OCI-LY3 (cell line): ENCODE results near the gene NCOR2.

Experiments
- H2AFZ ChIP-seq: fragments of 200-600, 300-600 bp; shearing (Covaris generic); 2 replicates; pipeline ENCODE4 v1.6.0; 2014; ENCODE audit warnings: antibody characterized with exemption, low read depth, low read length
- H3K27ac ChIP-seq: fragments of 200-600, 300-600 bp; sonication (generic); 2 replicates; pipeline ENCODE4 v1.5.1; 2014; ENCODE audit warnings: mild to moderate bottlenecking, low read length, moderate library complexity, mixed read lengths
- H3K27me3 ChIP-seq: fragments of 200-600, 300-600 bp; sonication (generic); 2 replicates; pipeline ENCODE4 v1.6.1; 2014; ENCODE audit warnings: low read depth, low read length, mixed read lengths
- H3K36me3 ChIP-seq: fragments of 200-600, 300-600 bp; sonication (generic); replicated peaks from 2 replicates; pipeline ENCODE3; 2014; ENCODE audit warnings: low read depth, low read length, mixed read lengths
- H3K4me1 ChIP-seq: fragments of 300-600, 200-600 bp; sonication (generic); 2 replicates; pipeline ENCODE4 v1.6.1; 2014; ENCODE audit warnings: low read length, mixed read lengths
- H3K4me2 ChIP-seq: fragments of 200-600, 300-600 bp; sonication (generic); 2 replicates; pipeline ENCODE4 v1.6.1; 2014; ENCODE audit warnings: low read length, mixed read lengths
- H3K4me3 ChIP-seq: fragments of 300-600, 200-600 bp; sonication (generic); 2 replicates; pipeline ENCODE4 v1.5.1; 2014; ENCODE audit warnings: antibody characterized with exemption, mild to moderate bottlenecking, low read length, moderate library complexity
- H3K79me2 ChIP-seq: fragments of 300-600, 200-600 bp; shearing (Covaris generic); 2 replicates; pipeline ENCODE4 v1.6.1; 2014; ENCODE audit warnings: mild to moderate bottlenecking, low read length, mixed read lengths
- H3K9ac ChIP-seq: fragments of 300-600, 200-600 bp; shearing (Covaris generic); 2 replicates; pipeline ENCODE4 v1.6.0; 2014; ENCODE audit warnings: mild to moderate bottlenecking, low read length, moderate library complexity
- H3K9me3 ChIP-seq: fragments of 200-600, 300-600 bp; shearing (Covaris generic); 2 replicates; pipeline ENCODE4 v1.6.1; 2014; ENCODE audit warnings: low read length, mixed read lengths; ENCODE audit not compliant: insufficient read depth
- H4K20me1 ChIP-seq: fragments of 200-600, 300-600 bp; sonication (generic); 2 replicates; pipeline ENCODE4 v1.6.1; 2016; ENCODE audit warnings: low read length, mixed read lengths; ENCODE audit not compliant: insufficient read depth
- EZH2phosphoT487 ChIP-seq: fragments of 200-600 bp; shearing (Covaris generic); IDR thresholded peaks from 2 replicates; pipeline ENCODE4 v1.6.1; 2018; ENCODE audit warnings: antibody characterized with exemption, mixed run types, low read depth
- TF ChIP-seq, protein P1 (sequence below): fragments of 200-600, 300-600 bp; sonication (generic); IDR thresholded peaks from 2 replicates; pipeline ENCODE4 v1.5.1; 2014; ENCODE audit warnings: antibody characterized with exemption, low read length, low read depth

Gene NCOR2

DNA sequence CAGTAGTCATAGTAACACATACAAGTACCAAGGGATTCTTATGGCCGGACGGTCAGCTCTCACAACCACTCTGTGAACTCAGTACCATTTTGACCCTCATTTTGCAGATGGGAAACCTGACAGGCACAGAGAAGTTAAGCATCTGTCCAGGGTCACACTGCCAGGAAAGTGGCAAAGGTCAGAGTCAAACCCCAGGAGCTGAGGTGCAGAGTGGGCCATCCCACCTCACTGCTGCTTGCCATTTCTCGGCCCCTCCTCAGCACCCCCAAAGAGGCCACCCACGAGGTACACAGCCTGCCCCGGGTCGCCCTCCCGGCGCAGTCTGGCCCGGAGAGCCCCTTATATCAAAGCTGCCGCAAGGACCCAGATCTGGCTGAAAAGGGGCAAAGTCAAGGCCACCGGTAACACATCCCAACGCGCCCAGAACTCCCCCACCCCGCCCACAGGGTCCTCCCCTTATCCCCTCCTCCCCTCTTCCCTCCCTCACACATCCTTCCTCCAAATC, 1.7 kb downstream of the NCOR2 start:
- no peak overlapping the region for H3K27ac ChIP-seq

DNA sequence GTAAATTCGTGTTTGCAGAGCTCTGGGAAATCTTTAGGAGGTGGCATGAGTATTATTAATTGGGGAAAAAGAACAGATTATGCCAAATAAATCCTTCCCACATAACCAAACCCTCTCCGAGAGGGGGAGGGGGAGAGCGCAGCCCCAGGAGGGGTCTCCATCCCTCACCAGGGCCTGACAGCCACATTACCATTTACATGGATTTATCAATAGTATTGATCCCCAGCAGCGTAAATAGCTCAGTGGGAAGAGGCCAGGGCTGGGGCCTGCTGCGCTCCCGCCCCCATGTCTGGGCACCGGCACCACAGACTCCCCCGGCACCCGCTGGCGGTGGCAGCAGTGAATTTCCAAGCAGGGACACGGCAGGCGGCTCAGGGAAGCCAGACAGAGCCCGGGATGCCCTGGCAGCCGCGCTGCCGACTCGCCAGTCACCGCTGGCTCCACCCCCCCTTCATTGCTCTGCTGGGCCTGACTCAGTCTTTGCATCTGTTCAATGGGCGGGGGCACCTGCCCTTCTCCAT, 2.4 kb downstream of the NCOR2 start:
- H3K4me3 ChIP-seq, result peak overlapping the region; percentile 91
- TF ChIP-seq EZH2phosphoT487, result no peak
- TF ChIP-seq, protein P1, sequence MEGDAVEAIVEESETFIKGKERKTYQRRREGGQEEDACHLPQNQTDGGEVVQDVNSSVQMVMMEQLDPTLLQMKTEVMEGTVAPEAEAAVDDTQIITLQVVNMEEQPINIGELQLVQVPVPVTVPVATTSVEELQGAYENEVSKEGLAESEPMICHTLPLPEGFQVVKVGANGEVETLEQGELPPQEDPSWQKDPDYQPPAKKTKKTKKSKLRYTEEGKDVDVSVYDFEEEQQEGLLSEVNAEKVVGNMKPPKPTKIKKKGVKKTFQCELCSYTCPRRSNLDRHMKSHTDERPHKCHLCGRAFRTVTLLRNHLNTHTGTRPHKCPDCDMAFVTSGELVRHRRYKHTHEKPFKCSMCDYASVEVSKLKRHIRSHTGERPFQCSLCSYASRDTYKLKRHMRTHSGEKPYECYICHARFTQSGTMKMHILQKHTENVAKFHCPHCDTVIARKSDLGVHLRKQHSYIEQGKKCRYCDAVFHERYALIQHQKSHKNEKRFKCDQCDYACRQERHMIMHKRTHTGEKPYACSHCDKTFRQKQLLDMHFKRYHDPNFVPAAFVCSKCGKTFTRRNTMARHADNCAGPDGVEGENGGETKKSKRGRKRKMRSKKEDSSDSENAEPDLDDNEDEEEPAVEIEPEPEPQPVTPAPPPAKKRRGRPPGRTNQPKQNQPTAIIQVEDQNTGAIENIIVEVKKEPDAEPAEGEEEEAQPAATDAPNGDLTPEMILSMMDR, result no peak
- peaks cover 72% of the 10 kb centered on the region for H3K79me2 ChIP-seq
- peaks cover 11% of the 10 kb centered on the region for H3K36me3 ChIP-seq
- H2AFZ ChIP-seq, result no peak overlapping the region
- peaks cover 30% of the 10 kb centered on the region for H3K4me1 ChIP-seq
- H3K4me2 ChIP-seq, result peak overlapping the region; percentile 87
- H3K9me3 ChIP-seq, result no peaks in the 10 kb centered on the region
- H3K9ac ChIP-seq, result peak overlapping the region; percentile 95; the same call in 1 of the 2 replicates
- H3K27me3 ChIP-seq, result no peaks in the 10 kb centered on the region
- no peak overlapping the region for H3K27ac ChIP-seq
- H4K20me1 ChIP-seq, result peaks cover 66% of the 10 kb centered on the region

More for the DNA sequence above, 1.7 kb downstream of the NCOR2 start:
- H3K4me1 ChIP-seq, result peaks cover 30% of the 10 kb centered on the region
- H3K4me3 ChIP-seq, result peak overlapping the region; percentile 91
- H3K4me2 ChIP-seq, result peak overlapping the region; percentile 87
- H3K36me3 ChIP-seq, result peaks cover 6% of the 10 kb centered on the region
- H2AFZ ChIP-seq, result no peak overlapping the region
- peaks cover 1% of the 10 kb centered on the region for H3K27me3 ChIP-seq
- peaks cover 65% of the 10 kb centered on the region for H3K79me2 ChIP-seq
- peaks cover 59% of the 10 kb centered on the region for H4K20me1 ChIP-seq
- TF ChIP-seq EZH2phosphoT487, result no peak
- TF ChIP-seq, protein P1, result no peak
- H3K9ac ChIP-seq, result peak overlapping the region; percentile 95
- no peaks in the 10 kb centered on the region for H3K9me3 ChIP-seq

DNA sequence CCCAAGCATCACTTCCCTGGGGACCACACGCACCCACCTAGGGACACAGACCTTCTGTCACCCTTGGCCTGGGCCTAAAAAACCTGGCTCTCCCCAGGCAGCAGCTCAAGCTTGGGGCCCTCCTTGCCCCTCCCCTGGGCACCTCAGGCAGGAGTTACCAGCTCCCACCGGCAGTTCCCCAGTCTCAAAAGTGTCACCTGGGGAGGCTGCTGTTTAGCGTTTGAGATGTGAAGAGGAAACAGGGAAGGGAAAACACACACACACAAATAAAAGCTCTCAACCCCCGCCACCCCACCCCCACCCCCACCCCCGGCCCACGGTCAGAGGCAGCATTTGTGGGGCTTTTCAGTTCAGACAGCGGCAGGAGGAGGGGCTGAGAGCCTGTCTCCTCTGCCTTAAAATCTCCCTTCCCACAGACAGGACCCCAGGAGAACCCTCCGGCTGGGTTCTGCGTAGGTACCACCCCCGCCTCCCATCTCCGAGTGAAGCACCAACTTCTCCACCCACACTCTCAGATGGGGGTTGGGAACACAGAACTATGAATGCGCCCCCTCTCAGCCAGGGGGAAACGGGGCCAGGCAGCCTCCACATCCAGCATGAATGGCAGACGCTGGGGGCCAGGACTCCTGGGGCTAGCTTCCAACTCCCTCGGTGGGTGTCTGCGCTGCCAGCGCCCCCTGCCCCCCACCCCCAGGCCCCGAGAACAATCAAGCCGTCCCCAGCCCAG, 3.0 kb downstream of the NCOR2 start:
- Histone ChIP-seq H3K36me3 (peaks cover 17% of the 10 kb centered on the region), H2AFZ (no peak overlapping the region), H3K27me3 (no peaks in the 10 kb centered on the region), H3K79me2 (peaks cover 78% of the 10 kb centered on the region), H3K27ac (no peak overlapping the region), H3K9ac (no peak overlapping the region), H3K4me2 (peak overlapping the region; percentile 87), H4K20me1 (peaks cover 72% of the 10 kb centered on the region), H3K9me3 (no peaks in the 10 kb centered on the region), H3K4me1 (peaks cover 26% of the 10 kb centered on the region), H3K4me3 (no peak overlapping the region)
- TF ChIP-seq, protein P1, result no peak

DNA sequence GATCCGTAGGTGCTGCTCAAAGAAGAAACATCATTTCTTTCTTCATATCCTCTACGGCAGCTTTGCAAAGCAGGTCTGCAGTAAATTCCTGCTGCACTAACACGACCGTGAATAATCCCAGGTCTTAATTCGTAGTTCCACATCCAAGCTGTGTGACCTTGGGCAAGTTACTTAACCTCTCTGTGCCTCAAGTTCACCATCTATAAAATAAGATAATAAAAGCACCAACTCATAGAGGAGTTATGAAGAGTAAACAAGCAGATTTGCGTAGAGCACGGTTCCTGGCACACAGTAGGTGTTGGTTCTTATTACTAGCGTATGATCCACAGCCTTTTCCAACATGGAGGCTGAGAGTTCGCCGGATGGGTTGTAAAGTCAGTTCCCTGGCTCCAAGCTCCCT, 3.6 kb downstream of the NCOR2 start:
- TF ChIP-seq EZH2phosphoT487, result no peak
- TF ChIP-seq, protein P1, result no peak
- Histone ChIP-seq H3K4me1 (peaks cover 21% of the 10 kb centered on the region), H2AFZ (no peak overlapping the region), H3K27me3 (no peaks in the 10 kb centered on the region), H3K27ac (no peak overlapping the region), H3K9me3 (no peaks in the 10 kb centered on the region), H3K4me2 (no peak overlapping the region), H4K20me1 (peaks cover 78% of the 10 kb centered on the region), H3K4me3 (no peak overlapping the region), H3K36me3 (peaks cover 20% of the 10 kb centered on the region), H3K79me2 (peaks cover 84% of the 10 kb centered on the region), H3K9ac (no peak overlapping the region)
